ENCODE results near the gene ALG14.

ALG14 gene

DNA sequence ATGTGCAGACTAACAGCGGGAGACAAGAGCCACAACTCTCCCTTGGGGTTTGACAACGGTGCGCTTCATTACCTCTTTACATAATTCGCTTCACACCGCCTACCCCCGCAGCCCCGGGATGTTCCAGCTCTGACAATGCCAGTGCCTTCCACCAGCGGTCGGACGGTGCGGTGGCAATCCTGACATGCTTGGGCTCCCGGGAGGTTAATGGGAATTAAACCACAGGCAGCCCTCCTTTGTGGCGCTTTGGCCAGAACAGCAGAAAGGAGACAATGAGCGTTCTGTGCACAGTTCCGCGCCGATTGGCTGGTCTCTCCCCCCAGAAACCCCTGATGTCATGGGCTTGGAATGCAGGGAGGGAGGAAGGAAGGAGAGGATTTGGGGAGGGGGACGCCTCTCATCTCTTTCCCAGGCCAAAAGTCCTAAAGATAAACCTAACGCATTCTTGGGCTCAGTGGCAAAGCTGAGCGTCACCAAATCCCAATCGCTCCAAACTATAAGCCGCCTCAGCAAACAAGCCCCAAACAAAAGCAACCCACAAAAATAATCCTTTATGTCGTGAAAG is 147.1 kb downstream of the ALG14 start:
- Histone ChIP-seq H3K27me3 (ENCODE audit: control insufficient read depth, low read length) (peaks cover 6% of the 10 kb centered on the region; the same call in 1 of the 2 replicates), H3K4me2 (ENCODE audit: low read length) (no peak overlapping the region), H3K27ac (ENCODE audit: low read depth, low read length) (no peak overlapping the region), H3K79me2 (ENCODE audit: control insufficient read depth, low read length) (no peaks in the 10 kb centered on the region), H3F3A (ENCODE audit: control insufficient read depth, insufficient read depth) (no peaks in the 10 kb centered on the region), H3K9me3 (ENCODE audit: control insufficient read depth, insufficient read depth, low read length) (no peaks in the 10 kb centered on the region), H3K36me3 (ENCODE audit: control insufficient read depth, low read length) (no peaks in the 10 kb centered on the region), H3K9me2 (replicated peaks; ENCODE audit: control insufficient read depth, low read length) (no peaks in the 10 kb centered on the region), H4K20me1 (ENCODE audit: control insufficient read depth, insufficient read depth, low read depth, low read length) (no peaks in the 10 kb centered on the region), H3K4me3 (ENCODE audit: low read length) (no peak overlapping the region), H3K4me1 (ENCODE audit: control insufficient read depth, low read length) (peaks cover 6% of the 10 kb centered on the region)
- no peak for TF ChIP-seq EZH2phosphoT487 (IDR thresholded peaks at IDR 0.05; ENCODE audit: borderline replicate concordance, low read length)
- TF ChIP-seq, protein P1, sequence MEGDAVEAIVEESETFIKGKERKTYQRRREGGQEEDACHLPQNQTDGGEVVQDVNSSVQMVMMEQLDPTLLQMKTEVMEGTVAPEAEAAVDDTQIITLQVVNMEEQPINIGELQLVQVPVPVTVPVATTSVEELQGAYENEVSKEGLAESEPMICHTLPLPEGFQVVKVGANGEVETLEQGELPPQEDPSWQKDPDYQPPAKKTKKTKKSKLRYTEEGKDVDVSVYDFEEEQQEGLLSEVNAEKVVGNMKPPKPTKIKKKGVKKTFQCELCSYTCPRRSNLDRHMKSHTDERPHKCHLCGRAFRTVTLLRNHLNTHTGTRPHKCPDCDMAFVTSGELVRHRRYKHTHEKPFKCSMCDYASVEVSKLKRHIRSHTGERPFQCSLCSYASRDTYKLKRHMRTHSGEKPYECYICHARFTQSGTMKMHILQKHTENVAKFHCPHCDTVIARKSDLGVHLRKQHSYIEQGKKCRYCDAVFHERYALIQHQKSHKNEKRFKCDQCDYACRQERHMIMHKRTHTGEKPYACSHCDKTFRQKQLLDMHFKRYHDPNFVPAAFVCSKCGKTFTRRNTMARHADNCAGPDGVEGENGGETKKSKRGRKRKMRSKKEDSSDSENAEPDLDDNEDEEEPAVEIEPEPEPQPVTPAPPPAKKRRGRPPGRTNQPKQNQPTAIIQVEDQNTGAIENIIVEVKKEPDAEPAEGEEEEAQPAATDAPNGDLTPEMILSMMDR (IDR thresholded peaks at IDR 0.05; ENCODE audit: low read depth, low read length, poor library complexity, severe bottlenecking) = no peak

- TF ChIP-seq EZH2phosphoT487 (IDR thresholded peaks at IDR 0.05; ENCODE audit: borderline replicate concordance, low read length) = no peak
- TF ChIP-seq, protein P1 (IDR thresholded peaks at IDR 0.05; ENCODE audit: low read depth, low read length, poor library complexity, severe bottlenecking) = no peak
- no peaks in the 10 kb centered on the region for H3K36me3 ChIP-seq (ENCODE audit: control insufficient read depth, low read length)
- no peak overlapping the region for H3K27ac ChIP-seq (ENCODE audit: low read depth, low read length)
- H3K4me2 ChIP-seq (ENCODE audit: low read length) = no peak overlapping the region
- H3K9me3 ChIP-seq (ENCODE audit: control insufficient read depth, insufficient read depth, low read length) = no peaks in the 10 kb centered on the region
- peaks cover 8% of the 10 kb centered on the region for H3K27me3 ChIP-seq (ENCODE audit: control insufficient read depth, low read length)
- no peak overlapping the region for H3K4me3 ChIP-seq (ENCODE audit: low read length)
- no peaks in the 10 kb centered on the region for H3K79me2 ChIP-seq (ENCODE audit: control insufficient read depth, low read length)
- no peaks in the 10 kb centered on the region for H3F3A ChIP-seq (ENCODE audit: control insufficient read depth, insufficient read depth)
- peaks cover 6% of the 10 kb centered on the region for H3K4me1 ChIP-seq (ENCODE audit: control insufficient read depth, low read length)
- H3K9me2 ChIP-seq (replicated peaks; ENCODE audit: control insufficient read depth, low read length) = no peaks in the 10 kb centered on the region
- H4K20me1 ChIP-seq (ENCODE audit: control insufficient read depth, insufficient read depth, low read depth, low read length) = no peaks in the 10 kb centered on the region
Measured at GRCh38 chr1:94925004-94925403, 147.7 kb downstream of the ALG14 start.

All from DOHH2 (cell line).